ENCODE measurements around the gene PKD2L1. TPM values are rescaled to one million over a fixed set of nuclear protein-coding genes. Genes with fewer than 3 reads are reported as not detected.

Gene PKD2L1
- total RNA-seq, 1 donor from 2014 or later, result 3.4 TPM

- intact Hi-C loops (cut with DNase I), result no loop called here
- H3K9me3 ChIP-seq, result no peaks in the 10 kb centered on the region
- no peak for DNase-seq
- peaks cover 12% of the 10 kb centered on the region for H3K4me1 ChIP-seq
- peaks cover 50% of the 10 kb centered on the region for H3K36me3 ChIP-seq
- no peak overlapping the region for H3K27ac ChIP-seq
- no peaks in the 10 kb centered on the region for H3K27me3 ChIP-seq (ENCODE audit: low read depth)
- no peak for TF ChIP-seq CTCF (IDR thresholded peaks at IDR 0.05)
- H3K4me3 ChIP-seq, result no peak overlapping the region
- ATAC-seq, result no peak
These were observed 29.0 kb upstream of the PKD2L1 start for GRCh38 chr10:100359030-100359432.

- intact Hi-C loops (cut with DNase I), result no loop called here
- no peak for DNase-seq
- no peak for TF ChIP-seq CTCF (IDR thresholded peaks at IDR 0.05)
- no peaks in the 10 kb centered on the region for H3K27me3 ChIP-seq (ENCODE audit: low read depth)
- H3K9me3 ChIP-seq, result no peaks in the 10 kb centered on the region
- no peak overlapping the region for H3K27ac ChIP-seq
- H3K4me3 ChIP-seq, result no peak overlapping the region
- no peak for ATAC-seq
- H3K36me3 ChIP-seq, result peaks cover 65% of the 10 kb centered on the region
- peaks cover 12% of the 10 kb centered on the region for H3K4me1 ChIP-seq
These were observed 27.2 kb upstream of the PKD2L1 start for GRCh38 chr10:100357059-100357858.

GRCh38 chr10:100356067-100357017 is 26.3 kb upstream of the PKD2L1 start:
- no peak for TF ChIP-seq CTCF (IDR thresholded peaks at IDR 0.05)
- no peak overlapping the region for H3K4me3 ChIP-seq
- ATAC-seq (no peak), DNase-seq (no peak)
- peaks cover 69% of the 10 kb centered on the region for H3K36me3 ChIP-seq
- H3K27ac ChIP-seq, result no peak overlapping the region
- intact Hi-C loops (cut with DNase I), result no loop called here
- no peaks in the 10 kb centered on the region for H3K9me3 ChIP-seq
- peaks cover 12% of the 10 kb centered on the region for H3K4me1 ChIP-seq
- H3K27me3 ChIP-seq (ENCODE audit: low read depth), result no peaks in the 10 kb centered on the region

GRCh38 chr10:100355086-100355485 is 25.1 kb upstream of the PKD2L1 start:
- DNase-seq, result no peak
- Histone ChIP-seq H3K27me3 (ENCODE audit: low read depth) (no peaks in the 10 kb centered on the region), H3K9me3 (no peaks in the 10 kb centered on the region), H3K36me3 (peaks cover 59% of the 10 kb centered on the region), H3K4me1 (peaks cover 12% of the 10 kb centered on the region), H3K4me3 (no peak overlapping the region), H3K27ac (no peak overlapping the region)
- no peak for TF ChIP-seq CTCF (IDR thresholded peaks at IDR 0.05)
- intact Hi-C loops (cut with DNase I), result no loop called here
- ATAC-seq, result no peak

- no peaks in the 10 kb centered on the region for H3K9me3 ChIP-seq
- no peak for DNase-seq
- H3K36me3 ChIP-seq, result peaks cover 59% of the 10 kb centered on the region
- no peak for ATAC-seq
- no peak for TF ChIP-seq CTCF (IDR thresholded peaks at IDR 0.05)
- intact Hi-C loops (cut with DNase I), result no loop called here
- no peaks in the 10 kb centered on the region for H3K27me3 ChIP-seq (ENCODE audit: low read depth)
- H3K4me3 ChIP-seq, result no peak overlapping the region
- no peak overlapping the region for H3K27ac ChIP-seq
- H3K4me1 ChIP-seq, result peaks cover 4% of the 10 kb centered on the region
These were observed 23.9 kb upstream of the PKD2L1 start for GRCh38 chr10:100353770-100354485.
